Left lung (tissue), 10 donors: ENCODE data around the gene PPP3R1. TPM values are rescaled to one million over a fixed set of nuclear protein-coding genes. Genes with fewer than 3 reads are reported as not detected.

ENCODE experiments used
- ATAC-seq: fragments of 200-7000 bp; cut with Tn5 transposase; one replicate; pipeline ENCODE4 v1.9.1; 2020; ENCODE audit warnings: moderate library complexity
- DNase-seq, 4 donors: peaks; one replicate each; pipeline ENCODE4 v3.0.0-alpha.2; 2013 to 2020
- H3K27ac ChIP-seq, 2 donors: fragments of 200-600 bp; sonication (generic) in 1 of 2; one replicate each; pipeline versions ENCODE4 v1.5.0 to v1.8.0; 2020 to 2021
- H3K27me3 ChIP-seq, 2 donors: fragments of 200-600 bp; sonication (generic) in 1 of 2; one replicate each; pipeline versions ENCODE4 v1.5.0 to v1.8.0; 2020 to 2021
- H3K36me3 ChIP-seq, 2 donors: fragments of 200-600 bp; sonication (generic) in 1 of 2; one replicate each; pipeline versions ENCODE4 v1.5.0 to v1.8.0; 2020 to 2021
- H3K4me1 ChIP-seq, 2 donors: fragments of 200-600 bp; one replicate each; pipeline ENCODE4 v1.8.0; 2021
- H3K4me3 ChIP-seq, 2 donors: fragments of 200-600 bp; sonication (generic) in 1 of 2; one replicate each; pipeline versions ENCODE4 v1.5.0 to v1.8.0; 2020 to 2021; ENCODE audit warnings: mild to moderate bottlenecking in 1 of 2
- H3K9me3 ChIP-seq, 2 donors: fragments of 200-600 bp; sonication (generic) in 1 of 2; one replicate each; pipeline versions ENCODE4 v1.5.0 to v1.8.0; 2020 to 2021
- CTCF ChIP-seq, 2 donors: fragments of 200-600 bp; sonication (generic) in 1 of 2; IDR thresholded peaks; one replicate each; pipeline versions ENCODE4 v1.5.0 to v1.8.0; 2021; ENCODE audit warnings: antibody characterized with exemption in 2 of 2
- intact Hi-C, 2 donors: fragments of 100-400 bp; cut with DNase I; formaldehyde crosslinking; loops; one replicate each; pipeline versions ENCODE4 v1.11.2 to v1.14.2; 2022
- polyA plus RNA-seq, 6 donors: library from polyadenylated mRNA; unstranded; fragments of 120-200 nt; gene quantifications; one replicate each; pipeline ENCODE4 v1.2.1, GENCODE V29; 2013; ENCODE audit not compliant: insufficient read length in 6 of 6
- total RNA-seq, 2 donors: library from RNA; stranded (reverse); fragmentation: NEBNext Ultra II Directional; extraction: Animal tissue kit (Norgen Biotek cat#: 25700); gene quantifications; one replicate each; pipeline ENCODE4 v1.2.1, GENCODE V29; 2021
- donor health status: DM: no; HTN: yes; CAD: no.
- donor health status: DM: no; HTN: no; CAD: no.

The PPP3R1 gene
- total and polyA plus RNA-seq, 8 donors = 50.2 to 74.2 (median 66.9) TPM

- Histone ChIP-seq H3K27ac (peak overlapping the region; percentile 55 to 66), H3K4me1 (peaks cover 0 to 26% of the 10 kb centered on the region in 2 donors), H3K36me3 (no peaks in the 10 kb centered on the region), H3K4me3 (no peak overlapping the region), H3K27me3 (no peaks in the 10 kb centered on the region), H3K9me3 (no peaks in the 10 kb centered on the region)
- ATAC-seq (peak; percentile 71), DNase-seq (peak in 3 of 4 donors; percentile 41 to 67 (median 53))
- no peak for TF ChIP-seq CTCF (IDR thresholded peaks at IDR 0.05)
- intact Hi-C loops = loop anchor here in 1 of 2 donors (10.0 kb wide), 1 partner anchor 47 kb away; no protein-coding TSS in a partner anchor
Measured at GRCh38 chr2:68287580-68288441, 35.5 kb upstream of the PPP3R1 start.

- no peak overlapping the region for H3K27ac ChIP-seq
- H3K4me3 ChIP-seq = no peak overlapping the region
- no peak for TF ChIP-seq CTCF (IDR thresholded peaks at IDR 0.05)
- H3K36me3 ChIP-seq = no peaks in the 10 kb centered on the region
- ATAC-seq = peak; percentile 9
- intact Hi-C loops = loop anchor here in 1 of 2 donors (5.0 to 10.0 kb wide), 2 partner anchors 50 to 163 kb away; no protein-coding TSS in a partner anchor
- peak in 2 of 4 donors; percentile 50 to 83 for DNase-seq
- H3K9me3 ChIP-seq = no peaks in the 10 kb centered on the region
- no peaks in the 10 kb centered on the region for H3K27me3 ChIP-seq
- H3K4me1 ChIP-seq = peaks cover 0 to 17% of the 10 kb centered on the region in 2 donors
Measured at GRCh38 chr2:68284896-68285295, 32.6 kb upstream of the PPP3R1 start.

GRCh38 chr2:68283419-68283812, 31.1 kb upstream of the PPP3R1 start:
- intact Hi-C loops = loop anchor here in 1 of 2 donors (5.0 to 10.0 kb wide), 2 partner anchors 51 to 161 kb away; no protein-coding TSS in a partner anchor
- no peaks in the 10 kb centered on the region for H3K27me3 ChIP-seq
- no peaks in the 10 kb centered on the region for H3K9me3 ChIP-seq
- no peak for DNase-seq
- peaks cover 0 to 15% of the 10 kb centered on the region in 2 donors for H3K4me1 ChIP-seq
- H3K27ac ChIP-seq = no peak overlapping the region
- no peak for ATAC-seq
- H3K4me3 ChIP-seq = no peak overlapping the region
- H3K36me3 ChIP-seq = no peaks in the 10 kb centered on the region
- no peak for TF ChIP-seq CTCF (IDR thresholded peaks at IDR 0.05)

- DNase-seq (peak in 1 of 4 donors; percentile 19), ATAC-seq (peak; percentile 79)
- intact Hi-C loops = loop anchor here in 1 of 2 donors (5.0 to 10.0 kb wide), 2 partner anchors 52 to 161 kb away; no protein-coding TSS in a partner anchor
Measured at GRCh38 chr2:68282811-68283418, 30.6 kb upstream of the PPP3R1 start.

More at GRCh38 chr2:68282811-68283418, 30.6 kb upstream of the PPP3R1 start:
- Histone ChIP-seq H3K36me3 (no peaks in the 10 kb centered on the region), H3K4me3 (no peak overlapping the region), H3K27ac (no peak overlapping the region), H3K4me1 (peaks cover 0 to 10% of the 10 kb centered on the region in 2 donors), H3K9me3 (no peaks in the 10 kb centered on the region), H3K27me3 (no peaks in the 10 kb centered on the region)
- TF ChIP-seq CTCF (IDR thresholded peaks at IDR 0.05) = peak; percentile 45 to 71
